Keratinocyte (primary cell): ENCODE measurements around the gene MAGI2.

Source experiments
- EZH2 ChIP-seq: IDR thresholded peaks from one replicate; pipeline ENCODE4 v1.6.1; 2012; ENCODE audit warnings: inconsistent platforms, mild to moderate bottlenecking, low read length, moderate library complexity
- TF ChIP-seq, protein P1 (sequence below), 3 experiments: IDR thresholded peaks in 1 of 3; conservative IDR thresholded peaks in 1 of 3; optimal IDR thresholded peaks in 1 of 3; 2 replicates in 2 of 3; 3 replicates in 1 of 3; pipeline versions ENCODE3 to v1.5.1; 2011; ENCODE audit warnings: low read length in 3 of 3, mild to moderate bottlenecking in 3 of 3, moderate library complexity in 2 of 3, control low read depth in 1 of 3, inconsistent platforms in 1 of 3; ENCODE audit not compliant: insufficient read depth in 2 of 3; ENCODE audit errors: extremely low read depth in 1 of 3

DNA sequence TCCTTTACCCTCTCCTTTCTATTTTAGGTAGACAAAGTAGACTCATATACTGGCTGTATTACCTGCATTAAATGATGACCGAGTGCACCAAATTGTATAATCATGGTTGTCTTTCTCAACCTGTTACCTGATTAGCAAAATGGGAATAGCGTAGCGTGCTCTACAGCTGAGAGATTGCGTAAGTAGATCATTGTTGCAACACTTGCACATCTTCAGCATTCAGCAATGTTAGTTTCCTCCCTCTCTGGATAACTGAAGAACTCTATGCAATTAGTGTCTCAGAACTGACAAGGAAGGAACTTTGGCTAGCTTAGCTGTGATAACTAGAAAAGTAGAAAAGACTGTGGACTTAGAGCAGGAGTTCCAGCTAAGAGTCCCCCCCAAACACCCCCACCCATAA is 867.5 kb downstream of the MAGI2 start:
- TF ChIP-seq, protein P1, sequence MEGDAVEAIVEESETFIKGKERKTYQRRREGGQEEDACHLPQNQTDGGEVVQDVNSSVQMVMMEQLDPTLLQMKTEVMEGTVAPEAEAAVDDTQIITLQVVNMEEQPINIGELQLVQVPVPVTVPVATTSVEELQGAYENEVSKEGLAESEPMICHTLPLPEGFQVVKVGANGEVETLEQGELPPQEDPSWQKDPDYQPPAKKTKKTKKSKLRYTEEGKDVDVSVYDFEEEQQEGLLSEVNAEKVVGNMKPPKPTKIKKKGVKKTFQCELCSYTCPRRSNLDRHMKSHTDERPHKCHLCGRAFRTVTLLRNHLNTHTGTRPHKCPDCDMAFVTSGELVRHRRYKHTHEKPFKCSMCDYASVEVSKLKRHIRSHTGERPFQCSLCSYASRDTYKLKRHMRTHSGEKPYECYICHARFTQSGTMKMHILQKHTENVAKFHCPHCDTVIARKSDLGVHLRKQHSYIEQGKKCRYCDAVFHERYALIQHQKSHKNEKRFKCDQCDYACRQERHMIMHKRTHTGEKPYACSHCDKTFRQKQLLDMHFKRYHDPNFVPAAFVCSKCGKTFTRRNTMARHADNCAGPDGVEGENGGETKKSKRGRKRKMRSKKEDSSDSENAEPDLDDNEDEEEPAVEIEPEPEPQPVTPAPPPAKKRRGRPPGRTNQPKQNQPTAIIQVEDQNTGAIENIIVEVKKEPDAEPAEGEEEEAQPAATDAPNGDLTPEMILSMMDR (optimal IDR thresholded peaks at IDR 0.05 in 1 of 3, IDR thresholded peaks at IDR 0.05 in 1 of 3, conservative IDR thresholded peaks at IDR 0.05 in 1 of 3; ENCODE audit: extremely low read depth in 1 of 3, insufficient read depth in 2 of 3, low read length in 3 of 3): no peak
- no peak for TF ChIP-seq EZH2
